Ovary (tissue), 3 donors: ENCODE measurements around the gene BHMT2.

Source experiments
- CTCF ChIP-seq, 3 donors: fragments of 450-650 bp in 2 of 3; fragments of 200-600 bp in 1 of 3; IDR thresholded peaks; one replicate each; pipeline versions ENCODE4 v1.5.1 to v1.8.0; 2016 to 2022; ENCODE audit warnings: antibody characterized with exemption in 3 of 3, mild to moderate bottlenecking in 1 of 3
- POLR2A ChIP-seq: fragments of 450-650 bp; IDR thresholded peaks from one replicate; pipeline ENCODE4 v1.6.1; 2017; ENCODE audit warnings: antibody characterized with exemption, mild to moderate bottlenecking, moderate library complexity
- donor health status: DM: no; HTN: no; CAD: no.

- no peak for TF ChIP-seq POLR2A
- TF ChIP-seq CTCF (IDR thresholded peaks at IDR 0.05): no peak
Observed at GRCh38 chr5:79111387-79111959, 41.9 kb downstream of the BHMT2 start, which contains the start of gene BHMT.
